Spleen (tissue), 7 donors: ENCODE results near the gene HSPD1.

Source experiments
- POLR2A ChIP-seq, 3 donors: fragments of 450-650 bp; IDR thresholded peaks; one replicate each; pipeline ENCODE4 v1.5.1; 2017; ENCODE audit warnings: antibody characterized with exemption in 3 of 3, mild to moderate bottlenecking in 1 of 3
- TF ChIP-seq, protein P1 (sequence below), 11 experiments: fragments of 200-600 bp in 7 of 11; fragments of 450-650 bp in 4 of 11; sonication (generic) in 4 of 11; IDR thresholded peaks in 8 of 11; conservative IDR thresholded peaks in 3 of 11; 1 replicate in 7 of 11; 2 replicates in 4 of 11; pipeline versions ENCODE4 v1.4.0 to v1.8.0; 2016 to 2021; ENCODE audit warnings: antibody characterized with exemption in 11 of 11, inconsistent platforms in 4 of 11, mild to moderate bottlenecking in 1 of 11
- donor health status: DM: no; HTN: no; CAD: no; lungs with moderate emphysema.
- donor health status: DM: no; HTN: no; CAD: no.
- donor health status: DM: no; HTN: no; CAD: no.

GRCh38 chr2:197446844-197447243 lies 52.8 kb downstream of the HSPD1 start:
- TF ChIP-seq, protein P1, sequence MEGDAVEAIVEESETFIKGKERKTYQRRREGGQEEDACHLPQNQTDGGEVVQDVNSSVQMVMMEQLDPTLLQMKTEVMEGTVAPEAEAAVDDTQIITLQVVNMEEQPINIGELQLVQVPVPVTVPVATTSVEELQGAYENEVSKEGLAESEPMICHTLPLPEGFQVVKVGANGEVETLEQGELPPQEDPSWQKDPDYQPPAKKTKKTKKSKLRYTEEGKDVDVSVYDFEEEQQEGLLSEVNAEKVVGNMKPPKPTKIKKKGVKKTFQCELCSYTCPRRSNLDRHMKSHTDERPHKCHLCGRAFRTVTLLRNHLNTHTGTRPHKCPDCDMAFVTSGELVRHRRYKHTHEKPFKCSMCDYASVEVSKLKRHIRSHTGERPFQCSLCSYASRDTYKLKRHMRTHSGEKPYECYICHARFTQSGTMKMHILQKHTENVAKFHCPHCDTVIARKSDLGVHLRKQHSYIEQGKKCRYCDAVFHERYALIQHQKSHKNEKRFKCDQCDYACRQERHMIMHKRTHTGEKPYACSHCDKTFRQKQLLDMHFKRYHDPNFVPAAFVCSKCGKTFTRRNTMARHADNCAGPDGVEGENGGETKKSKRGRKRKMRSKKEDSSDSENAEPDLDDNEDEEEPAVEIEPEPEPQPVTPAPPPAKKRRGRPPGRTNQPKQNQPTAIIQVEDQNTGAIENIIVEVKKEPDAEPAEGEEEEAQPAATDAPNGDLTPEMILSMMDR (IDR thresholded peaks at IDR 0.05 in 8 of 11, conservative IDR thresholded peaks at IDR 0.05 in 3 of 11), result no peak
- TF ChIP-seq POLR2A (IDR thresholded peaks at IDR 0.05), result no peak
